Neural progenitor cell (in vitro differentiated cells): ENCODE measurements around the gene C1RL. TPM values are rescaled to one million over a fixed set of nuclear protein-coding genes. Genes with fewer than 3 reads are reported as not detected.

Experiments
- DNase-seq: peaks from one replicate; pipeline ENCODE4 v3.0.0-alpha.2; 2016; ENCODE audit warnings: low spot score
- H2AFZ ChIP-seq: fragments of 200-600 bp; sonication (generic); replicated peaks from 2 replicates; pipeline ENCODE4 v1.6.1; 2016; ENCODE audit warnings: antibody characterized with exemption
- H3F3A ChIP-seq: fragments of 200-600 bp; sonication (generic); 2 replicates; pipeline ENCODE4 v1.6.1; 2016; ENCODE audit warnings: antibody characterized with exemption, low read depth
- H3K27ac ChIP-seq: fragments of 200-600 bp; sonication (generic); 2 replicates; pipeline ENCODE4 v1.5.1; 2016; ENCODE audit warnings: mild to moderate bottlenecking
- H3K27me3 ChIP-seq: fragments of 200-600 bp; sonication (generic); 2 replicates; pipeline ENCODE4 v1.6.1; 2016; ENCODE audit warnings: mild to moderate bottlenecking, moderate library complexity
- H3K36me3 ChIP-seq: fragments of 200-600 bp; sonication (generic); 2 replicates; pipeline ENCODE4 v1.5.1; 2016
- H3K4me1 ChIP-seq: fragments of 200-600 bp; sonication (generic); 2 replicates; pipeline ENCODE4 v1.6.1; 2016; ENCODE audit warnings: mixed run types
- H3K4me2 ChIP-seq: fragments of 200-600 bp; sonication (generic); 2 replicates; pipeline ENCODE4 v1.6.1; 2016
- H3K4me3 ChIP-seq: fragments of 200-600 bp; sonication (generic); 2 replicates; pipeline ENCODE4 v1.5.1; 2016
- H3K79me2 ChIP-seq: fragments of 200-600 bp; sonication (generic); 2 replicates; pipeline ENCODE4 v1.6.1; 2016; ENCODE audit warnings: low read depth
- H3K9ac ChIP-seq: fragments of 200-600 bp; sonication (generic); 2 replicates; pipeline ENCODE4 v1.6.1; 2016
- H3K9me3 ChIP-seq: fragments of 200-600 bp; sonication (generic); 2 replicates; pipeline ENCODE4 v1.5.1; 2016; ENCODE audit warnings: low read depth
- H4K20me1 ChIP-seq: fragments of 200-600 bp; sonication (generic); 2 replicates; pipeline ENCODE4 v1.6.1; 2016; ENCODE audit warnings: low read depth
- H3K27ac Mint-ChIP-seq: 3 replicates; pipeline ENCODE4 v1.8.0; 2021; ENCODE audit warnings: mixed read lengths
- H3K27me3 Mint-ChIP-seq: 2 replicates; pipeline ENCODE4 v1.8.0; 2022; ENCODE audit warnings: low read depth, mild to moderate bottlenecking, inconsistent platforms, moderate library complexity, mixed read lengths; ENCODE audit not compliant: insufficient read depth
- H3K36me3 Mint-ChIP-seq: 3 replicates; pipeline ENCODE4 v1.8.0; 2021; ENCODE audit warnings: mixed read lengths
- H3K4me1 Mint-ChIP-seq: 3 replicates; pipeline ENCODE4 v1.8.0; 2021; ENCODE audit warnings: mixed read lengths
- H3K4me3 Mint-ChIP-seq: 3 replicates; pipeline ENCODE4 v1.8.0; 2021; ENCODE audit warnings: mild to moderate bottlenecking, moderate library complexity, mixed read lengths
- H3K9me3 Mint-ChIP-seq: 3 replicates; pipeline ENCODE4 v1.8.0; 2020; ENCODE audit warnings: mixed read lengths
- CTCF ChIP-seq: fragments of 200-600 bp; sonication (generic); IDR thresholded peaks from 2 replicates; pipeline ENCODE4 v1.5.1; 2017; ENCODE audit warnings: antibody characterized with exemption, mild to moderate bottlenecking
- EZH2 ChIP-seq: fragments of 200-600 bp; sonication (generic); IDR thresholded peaks from 2 replicates; pipeline ENCODE4 v1.6.1; 2017; ENCODE audit warnings: antibody characterized with exemption, mild to moderate bottlenecking, moderate library complexity
- EZH2phosphoT487 ChIP-seq: fragments of 200-600 bp; sonication (generic); IDR thresholded peaks from 2 replicates; pipeline ENCODE4 v1.6.1; 2017; ENCODE audit warnings: antibody characterized with exemption
- total RNA-seq: library from RNA; depleted of rRNA; stranded (reverse); fragments of >200 nt; gene quantifications from 2 replicates; pipeline ENCODE4 v1.2.3, GENCODE V29; 2015; ENCODE audit warnings: low replicate concordance

Gene C1RL
- total RNA-seq, 1 donor from 2014 or later = 32.2 TPM

- Histone ChIP-seq H3K27ac (no peak overlapping the region), H3K36me3 (no peaks in the 10 kb centered on the region), H3K9me3 (no peaks in the 10 kb centered on the region), H3K79me2 (no peaks in the 10 kb centered on the region), H3K27me3 (no peaks in the 10 kb centered on the region), H3F3A (no peaks in the 10 kb centered on the region), H3K4me1 (no peaks in the 10 kb centered on the region), H2AFZ (no peak overlapping the region), H4K20me1 (no peaks in the 10 kb centered on the region), H3K4me3 (no peak overlapping the region), H3K9ac (no peak overlapping the region), H3K4me2 (no peak overlapping the region)
- Mint-ChIP-seq H3K4me1 (no peaks in the 10 kb centered on the region), H3K4me3 (no peak overlapping the region), H3K36me3 (no peaks in the 10 kb centered on the region), H3K27me3 (peaks cover 7% of the 10 kb centered on the region), H3K9me3 (peaks cover 3% of the 10 kb centered on the region), H3K27ac (no peak overlapping the region)
- no peak for DNase-seq
- TF ChIP-seq EZH2 (no peak), CTCF (no peak), EZH2phosphoT487 (no peak)
Observed at GRCh38 chr12:7083125-7083524, 25.9 kb downstream of the C1RL start.

GRCh38 chr12:7081037-7081436 lies 28.0 kb downstream of the C1RL start:
- Histone ChIP-seq H3K79me2 (no peaks in the 10 kb centered on the region), H2AFZ (no peak overlapping the region), H3K9me3 (no peaks in the 10 kb centered on the region), H3K9ac (no peak overlapping the region), H4K20me1 (no peaks in the 10 kb centered on the region), H3F3A (no peaks in the 10 kb centered on the region), H3K4me3 (no peak overlapping the region), H3K27ac (no peak overlapping the region), H3K27me3 (no peaks in the 10 kb centered on the region), H3K4me1 (no peaks in the 10 kb centered on the region), H3K4me2 (no peak overlapping the region), H3K36me3 (no peaks in the 10 kb centered on the region)
- Mint-ChIP-seq H3K9me3 (peaks cover 3% of the 10 kb centered on the region), H3K27ac (no peak overlapping the region), H3K4me1 (no peaks in the 10 kb centered on the region), H3K36me3 (no peaks in the 10 kb centered on the region), H3K4me3 (no peak overlapping the region), H3K27me3 (peaks cover 3% of the 10 kb centered on the region)
- no peak for TF ChIP-seq EZH2
- no peak for TF ChIP-seq CTCF
- no peak for TF ChIP-seq EZH2phosphoT487
- no peak for DNase-seq

- TF ChIP-seq CTCF (no peak), EZH2 (no peak), EZH2phosphoT487 (no peak)
- peaks cover 3% of the 10 kb centered on the region for H3K9me3 Mint-ChIP-seq
- H3K9ac ChIP-seq = no peak overlapping the region
- no peaks in the 10 kb centered on the region for H3K36me3 Mint-ChIP-seq
- H3F3A ChIP-seq = no peaks in the 10 kb centered on the region
- DNase-seq = no peak
- H3K27me3 ChIP-seq = no peaks in the 10 kb centered on the region
- H3K27me3 Mint-ChIP-seq = peaks cover 3% of the 10 kb centered on the region
- H3K27ac Mint-ChIP-seq = no peak overlapping the region
- H3K4me3 ChIP-seq = no peak overlapping the region
- no peaks in the 10 kb centered on the region for H4K20me1 ChIP-seq
- H3K4me1 ChIP-seq = no peaks in the 10 kb centered on the region
- no peak overlapping the region for H3K27ac ChIP-seq
- H3K79me2 ChIP-seq = no peaks in the 10 kb centered on the region
- H3K4me3 Mint-ChIP-seq = no peak overlapping the region
- no peak overlapping the region for H2AFZ ChIP-seq
- H3K9me3 ChIP-seq = no peaks in the 10 kb centered on the region
- H3K36me3 ChIP-seq = no peaks in the 10 kb centered on the region
- H3K4me2 ChIP-seq = no peak overlapping the region
- H3K4me1 Mint-ChIP-seq = no peaks in the 10 kb centered on the region
Observed at GRCh38 chr12:7079826-7080125, 29.2 kb downstream of the C1RL start.

GRCh38 chr12:7078163-7078562 lies 30.9 kb downstream of the C1RL start:
- no peaks in the 10 kb centered on the region for H3F3A ChIP-seq
- Mint-ChIP-seq H3K27me3 (peaks cover 3% of the 10 kb centered on the region), H3K27ac (no peak overlapping the region), H3K4me1 (no peaks in the 10 kb centered on the region), H3K9me3 (peaks cover under 1% of the 10 kb centered on the region), H3K4me3 (no peak overlapping the region), H3K36me3 (no peaks in the 10 kb centered on the region)
- no peak overlapping the region for H3K4me2 ChIP-seq
- no peak overlapping the region for H3K9ac ChIP-seq
- no peaks in the 10 kb centered on the region for H4K20me1 ChIP-seq
- H3K36me3 ChIP-seq = no peaks in the 10 kb centered on the region
- no peak overlapping the region for H3K27ac ChIP-seq
- no peaks in the 10 kb centered on the region for H3K9me3 ChIP-seq
- no peak overlapping the region for H3K4me3 ChIP-seq
- no peaks in the 10 kb centered on the region for H3K79me2 ChIP-seq
- no peaks in the 10 kb centered on the region for H3K27me3 ChIP-seq
- TF ChIP-seq EZH2 (no peak), EZH2phosphoT487 (no peak), CTCF (no peak)
- DNase-seq = no peak
- H2AFZ ChIP-seq = no peak overlapping the region
- peaks cover 4% of the 10 kb centered on the region for H3K4me1 ChIP-seq
